ENCODE data around the gene IRF2BP1.

The IRF2BP1 gene

DNA sequence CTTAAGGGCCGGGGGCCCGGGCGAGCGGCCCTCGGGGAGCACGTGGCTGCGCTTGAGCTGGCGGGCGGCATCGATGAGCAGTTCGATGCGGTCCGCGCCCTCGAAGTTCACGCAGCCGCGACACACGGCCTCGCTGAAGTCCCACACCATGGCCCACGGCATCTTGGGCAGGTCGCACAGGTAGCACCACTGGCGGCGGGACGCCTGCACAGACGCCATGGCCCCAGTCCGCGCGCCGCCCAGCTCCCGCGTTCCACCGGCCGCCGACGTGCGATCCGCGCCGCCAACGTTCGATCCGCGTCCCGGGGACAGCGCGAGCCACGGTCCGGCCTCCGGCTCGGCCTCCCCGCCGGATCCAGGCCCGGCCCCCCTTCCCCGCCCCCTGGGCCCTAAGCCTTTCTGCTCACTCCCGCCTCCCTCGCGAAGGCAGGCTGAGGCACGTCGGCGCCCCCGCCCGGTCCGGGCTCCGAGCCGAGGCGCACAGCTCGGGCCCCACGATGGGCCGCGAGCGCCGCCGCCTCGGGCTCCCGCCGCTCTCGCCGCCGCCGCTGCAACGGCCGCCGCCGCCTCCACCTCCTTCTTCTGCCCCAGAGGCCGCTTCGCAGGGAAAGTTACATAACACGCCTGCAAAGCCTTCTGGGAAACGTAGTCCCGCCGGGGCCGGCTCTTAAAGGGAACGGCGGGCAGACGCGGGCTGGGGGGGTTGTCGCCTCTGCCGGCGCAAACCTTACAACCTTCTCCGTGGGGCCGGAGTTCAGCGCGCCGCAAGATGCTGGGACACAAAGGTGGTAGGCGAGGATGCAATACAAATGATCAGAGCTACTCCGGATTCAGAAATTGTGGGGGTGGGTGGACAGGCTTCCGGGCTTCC is at the start of gene IRF2BP1:
TSS of gene IRF2BP1 (minus strand) at position 586 of the 871 bp plus-strand sequence. CDS start at position 219, 367 bp downstream.
- peak; percentile 93 for DNase-seq (ENCODE audit: low spot score)

- DNase-seq (ENCODE audit: low spot score), result no peak
These were observed 49.3 kb upstream of the IRF2BP1 start for GRCh38 chr19:45935267-45935666.

GRCh38 chr19:45934551-45935230 is 48.8 kb upstream of the IRF2BP1 start:
- no peak for DNase-seq (ENCODE audit: low spot score)

GRCh38 chr19:45933759-45934158 is 47.8 kb upstream of the IRF2BP1 start:
- DNase-seq (ENCODE audit: low spot score), result no peak

DNA sequence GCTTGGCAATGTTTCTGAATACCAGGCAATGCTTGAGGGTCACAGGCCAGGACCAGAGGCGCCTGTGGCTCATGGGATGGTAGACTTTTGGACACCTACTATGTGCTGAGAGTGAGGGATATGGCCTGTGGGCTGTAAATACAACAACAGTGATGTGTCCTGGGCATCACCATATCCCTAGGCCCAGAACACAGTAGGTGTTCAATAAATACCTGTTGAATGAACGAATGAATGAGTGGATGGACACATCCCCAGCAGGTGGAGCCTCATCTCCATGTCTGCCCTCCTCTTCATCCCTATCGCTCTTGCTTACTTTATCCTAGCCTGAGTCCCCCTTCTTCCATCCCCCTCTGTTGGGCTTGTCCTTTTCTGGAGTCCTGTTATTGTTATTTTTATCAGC is 45.1 kb upstream of the IRF2BP1 start:
- DNase-seq (ENCODE audit: low spot score), result no peak

DNA sequence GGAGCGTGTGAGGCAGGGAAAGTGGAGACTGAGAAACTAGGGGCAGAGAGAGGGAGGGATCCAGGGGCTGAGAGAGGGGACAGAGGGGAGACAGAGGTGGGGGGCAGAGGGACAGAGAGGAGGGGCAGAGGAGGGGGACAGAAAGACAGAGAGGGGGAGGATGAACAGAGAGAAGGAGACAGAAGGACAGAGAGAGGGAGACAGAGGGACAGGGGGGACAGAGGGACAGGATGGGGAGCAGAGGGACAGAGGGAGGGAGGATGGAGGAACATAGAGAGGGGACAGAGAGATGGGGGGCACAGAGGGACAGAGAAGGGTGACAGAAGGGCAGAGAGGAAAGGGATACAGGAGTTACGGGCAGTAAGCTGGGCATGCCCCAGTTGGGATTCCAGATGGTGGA is 43.3 kb upstream of the IRF2BP1 start:
- DNase-seq (ENCODE audit: low spot score), result no peak

DNA sequence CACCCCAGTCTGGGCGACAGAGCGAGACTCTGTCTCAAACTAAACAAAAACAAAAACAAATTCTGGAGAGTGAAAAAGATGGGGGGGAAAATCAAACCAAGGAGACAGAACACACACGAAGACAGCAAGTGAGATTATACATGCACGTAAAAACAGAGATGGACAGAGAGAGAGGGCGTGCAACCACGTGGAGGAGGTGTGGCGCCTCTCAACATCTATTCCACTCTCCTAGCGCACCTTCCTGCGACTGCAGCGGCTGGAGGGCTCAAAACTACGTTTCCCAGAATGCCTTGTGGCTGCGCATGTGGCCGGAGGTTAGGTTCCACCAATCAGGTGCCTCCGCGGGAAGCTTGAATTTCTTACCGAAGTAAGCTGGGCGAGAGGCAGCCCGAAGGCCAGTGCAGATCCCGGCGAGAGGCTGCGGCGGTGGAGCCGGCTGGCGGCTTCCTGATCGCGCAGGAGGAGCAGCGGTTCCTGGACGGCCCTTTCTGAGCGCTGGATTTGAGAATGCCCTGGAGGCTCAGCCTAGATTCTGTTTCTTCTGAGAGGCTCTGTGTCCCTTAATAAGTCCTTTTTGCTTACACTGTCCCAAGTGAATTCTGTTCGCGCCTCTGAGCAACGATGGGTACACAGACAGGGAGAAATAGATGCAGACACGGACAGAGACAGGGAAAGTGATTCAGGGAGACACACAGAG is 41.8 kb upstream of the IRF2BP1 start:
- peak; percentile 86 for DNase-seq (ENCODE audit: low spot score)

- no peak for DNase-seq (ENCODE audit: low spot score)
These were observed 39.0 kb upstream of the IRF2BP1 start for GRCh38 chr19:45924891-45925447.

- no peak for DNase-seq (ENCODE audit: low spot score)
These were observed 36.3 kb upstream of the IRF2BP1 start for GRCh38 chr19:45922281-45922680.

GRCh38 chr19:45920458-45920857 is 34.5 kb upstream of the IRF2BP1 start:
- no peak for DNase-seq (ENCODE audit: low spot score)

DNA sequence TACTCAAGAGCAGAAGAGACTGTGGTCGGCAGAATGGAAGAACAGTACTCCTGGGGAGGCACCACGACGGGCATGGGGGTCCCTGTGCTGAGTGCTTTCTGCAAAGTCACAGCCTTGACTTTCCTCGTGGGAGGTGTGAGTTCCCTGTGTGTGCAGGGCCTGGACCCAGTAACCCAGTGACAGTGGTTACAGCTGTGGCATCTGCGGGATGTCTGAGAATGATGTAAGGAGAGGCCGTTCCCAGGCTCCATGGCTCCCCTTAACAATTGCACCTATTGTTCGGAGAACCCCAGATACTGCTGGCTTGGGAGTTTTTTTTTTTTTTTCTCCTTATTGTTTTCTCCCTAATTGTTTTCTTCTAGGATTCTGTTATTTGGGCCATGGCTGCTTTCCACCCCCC is 33.7 kb upstream of the IRF2BP1 start:
- DNase-seq (ENCODE audit: low spot score), result no peak

DNA sequence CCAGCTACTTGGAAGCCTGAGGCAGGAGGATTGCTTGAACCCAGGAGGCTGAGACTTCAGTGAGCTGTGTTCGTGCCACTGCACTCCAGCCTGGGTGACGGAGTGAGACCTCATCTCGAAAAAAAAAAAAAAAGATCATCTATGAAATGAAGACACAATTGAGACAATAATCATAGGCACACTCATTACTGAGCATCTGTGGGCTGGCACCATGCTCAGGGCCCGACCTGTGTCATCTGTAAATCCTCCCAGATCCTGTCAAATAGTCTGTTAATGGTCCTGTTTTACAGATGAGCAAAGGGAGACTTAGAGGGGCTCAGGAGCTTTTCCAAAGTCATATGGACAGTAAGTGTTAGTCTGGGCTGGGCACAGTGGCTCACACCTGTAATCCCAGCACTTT is 32.8 kb upstream of the IRF2BP1 start:
- no peak for DNase-seq (ENCODE audit: low spot score)

DNA sequence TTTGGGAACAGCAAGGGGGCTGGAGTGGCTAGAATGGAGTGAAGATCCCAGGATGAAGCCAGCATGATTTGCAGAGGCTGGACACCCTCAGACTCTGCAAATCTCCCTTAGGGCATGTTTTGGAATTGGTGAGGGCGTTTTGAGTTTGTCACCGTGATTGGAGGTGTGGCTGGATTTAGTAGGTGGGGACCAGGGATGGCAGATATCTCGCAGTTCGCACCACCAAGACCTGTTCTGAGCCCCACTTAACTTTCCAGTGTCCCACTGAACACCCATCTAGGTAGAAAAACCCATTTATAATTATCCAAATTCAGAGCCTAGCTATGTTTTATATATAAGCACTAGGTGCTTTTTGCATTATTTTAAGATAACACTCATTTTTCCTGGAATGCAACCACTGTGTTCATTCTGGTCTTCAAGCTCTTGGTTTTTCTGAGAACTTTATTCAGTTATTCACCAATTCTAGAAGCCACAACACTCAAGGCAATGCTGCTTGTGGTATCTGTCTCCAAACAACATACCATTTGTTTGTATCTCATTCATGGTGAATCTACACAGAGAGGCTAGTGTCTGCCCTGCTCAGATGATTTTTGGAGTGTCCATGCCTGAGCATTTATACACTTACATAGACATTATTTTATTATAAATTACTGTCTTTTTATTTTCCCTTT is 31.6 kb upstream of the IRF2BP1 start:
- DNase-seq (ENCODE audit: low spot score), result no peak

DNA sequence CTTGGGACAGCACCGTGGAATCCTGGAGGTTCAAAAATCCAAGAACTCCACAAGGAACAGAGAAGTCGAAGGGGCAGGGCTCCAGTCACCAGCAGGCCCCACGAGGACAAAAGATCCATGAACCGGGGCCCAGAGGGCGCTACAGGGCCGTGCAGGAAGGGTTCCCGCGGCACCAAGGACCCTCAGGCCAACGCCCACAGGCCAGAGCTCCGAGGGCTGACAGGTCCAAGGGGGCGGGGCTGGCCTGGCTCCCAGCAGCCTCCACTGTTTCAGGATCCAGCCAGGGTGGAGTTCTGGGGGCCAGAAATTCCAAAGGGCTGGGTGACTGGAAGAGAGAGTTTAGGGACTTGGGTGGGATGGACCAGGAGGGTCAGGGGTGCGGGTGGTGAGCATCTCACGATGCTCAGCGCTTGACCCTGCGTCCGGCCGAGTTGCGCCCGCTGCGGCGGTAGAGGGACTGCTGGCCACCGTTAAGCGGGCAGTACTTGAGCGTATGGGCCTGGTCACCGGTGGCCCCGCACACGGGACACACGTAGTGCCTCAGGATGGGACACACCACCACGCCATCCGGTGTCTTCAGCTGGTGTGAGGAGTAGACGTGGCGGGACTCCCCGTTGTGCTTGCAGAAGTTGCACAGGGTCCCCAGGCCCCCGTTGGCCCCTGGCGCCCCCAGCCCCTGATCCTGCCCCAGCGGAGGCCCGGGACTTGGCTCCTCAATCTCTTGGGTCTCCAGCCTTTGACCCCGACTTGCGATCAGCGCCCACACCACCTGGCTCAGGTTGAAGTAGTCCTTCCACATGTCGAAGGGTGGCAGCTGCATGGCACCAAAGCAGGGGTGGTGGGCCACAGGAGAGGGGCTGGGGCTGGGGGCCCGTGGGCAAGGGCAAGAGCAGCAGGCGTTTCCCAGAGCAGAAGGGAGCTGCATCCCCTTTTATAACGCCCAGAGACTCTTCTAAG is 28.2 kb upstream of the IRF2BP1 start, which contains the start of gene NANOS2:
TSS of gene NANOS2 (minus strand) at position 905 of the 957 bp plus-strand sequence. CDS start at position 820, 85 bp downstream.
- no peak for DNase-seq (ENCODE audit: low spot score)

DNA sequence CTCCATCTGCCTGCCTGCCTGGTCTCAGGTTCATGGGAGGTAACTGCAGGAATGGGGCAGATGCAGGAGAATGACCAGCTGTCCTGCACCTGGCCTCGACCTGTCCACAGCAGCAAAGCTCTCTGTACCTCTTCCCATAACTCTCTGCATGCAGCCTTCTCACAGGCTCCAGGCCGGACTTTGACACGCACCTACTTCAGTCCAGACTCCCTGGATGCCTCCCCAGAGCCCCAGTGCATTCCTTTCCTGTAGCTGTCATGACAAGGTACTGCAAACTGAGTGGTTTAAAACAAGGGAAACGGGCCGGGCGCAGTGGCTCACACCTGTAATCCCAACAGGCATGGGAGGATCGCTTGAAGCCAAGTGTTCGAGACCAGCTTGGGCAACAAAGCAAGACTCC is 25.4 kb upstream of the IRF2BP1 start:
- no peak for DNase-seq (ENCODE audit: low spot score)

DNA sequence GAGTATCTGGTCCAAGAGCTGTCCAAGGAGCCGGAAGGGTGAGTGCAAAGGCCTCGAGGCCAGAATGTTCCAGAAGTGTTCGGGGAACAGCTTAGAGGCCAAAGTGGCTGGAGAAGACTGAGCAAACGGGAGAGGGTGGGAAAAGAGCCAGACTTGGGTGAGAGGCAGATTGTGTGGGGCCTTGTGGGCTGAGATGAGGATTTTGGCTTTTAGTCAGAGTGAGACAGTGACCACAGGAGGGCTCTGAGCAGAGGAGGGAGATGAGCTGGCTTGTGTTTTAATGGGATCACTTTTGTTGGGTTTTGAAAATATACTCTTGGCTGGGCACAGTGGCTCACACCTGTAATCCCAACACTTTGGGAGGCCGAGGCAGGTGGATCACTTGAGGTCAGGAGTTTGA is 23.0 kb upstream of the IRF2BP1 start:
- DNase-seq (ENCODE audit: low spot score), result no peak

DNA sequence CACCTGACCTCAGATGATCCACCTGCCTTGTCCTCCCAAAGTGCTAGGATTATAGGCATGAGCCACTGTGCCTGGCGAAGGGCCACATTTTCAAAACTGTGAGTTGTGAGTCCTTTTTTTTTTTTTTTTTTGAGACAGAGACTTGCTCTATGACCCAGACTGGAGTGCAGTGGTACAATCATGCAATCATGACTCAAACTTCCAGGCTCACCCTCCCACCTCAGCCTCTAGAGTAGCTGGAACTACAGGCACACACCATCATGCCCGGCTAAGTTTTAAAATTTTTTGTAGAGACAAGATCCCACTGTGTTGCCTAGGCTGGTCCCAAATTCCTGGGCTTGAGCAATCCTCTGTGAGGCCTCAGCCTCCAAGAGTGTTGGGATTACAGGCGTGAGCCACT is 20.3 kb upstream of the IRF2BP1 start:
- DNase-seq (ENCODE audit: low spot score), result no peak

DNA sequence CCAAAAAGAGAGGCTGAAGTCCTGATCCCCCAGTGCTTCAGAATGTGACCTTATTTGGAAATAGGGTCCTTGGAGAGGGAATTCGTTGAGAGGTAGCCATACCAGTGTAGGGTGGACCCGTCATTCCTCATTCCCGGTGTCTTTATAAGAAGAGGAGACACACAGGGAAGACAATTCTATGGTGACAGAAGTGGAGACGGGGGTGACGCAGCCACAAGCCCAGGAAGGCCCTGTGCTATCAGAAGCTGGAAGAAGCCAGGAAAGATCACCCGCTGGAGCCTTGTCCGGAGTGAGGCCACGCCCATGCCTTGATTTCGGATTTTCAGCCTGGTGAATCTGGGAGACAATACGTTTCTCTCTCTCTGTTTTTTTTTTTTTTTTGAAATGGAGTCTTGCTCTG is 19.1 kb upstream of the IRF2BP1 start:
- no peak for DNase-seq (ENCODE audit: low spot score)

- peak; percentile 98 for DNase-seq (ENCODE audit: low spot score)
These were observed 17.0 kb upstream of the IRF2BP1 start for GRCh38 chr19:45902651-45903625.
